PC-3 (cell line): ENCODE results near the gene MUCL3. TPM values are rescaled to one million over a fixed set of nuclear protein-coding genes. Genes with fewer than 3 reads are reported as not detected.
"Not testable (repeated sequence)": the region's sequence is repeated elsewhere in the genome, so short reads cannot be mapped to it uniquely, and the experiment has no call there.

Experiments used
- ATAC-seq: fragments of 200-7000 bp; cut with Tn5 transposase; 2 replicates; pipeline ENCODE4 v1.9.1; 2020; ENCODE audit warnings: mild to moderate bottlenecking, moderate library complexity
- BruUV-seq: library from RNA; stranded (reverse); fragments of 400-500 nt; replicated peaks from 2 replicates; lab custom pipeline; 2021; lab: Mats Ljungman, UMichigan
- CTCF ChIA-PET: fragments of 300-600 bp; sonication (Branson Sonifier 250); formaldehyde crosslinking; loops from one replicate; lab custom pipeline; 2022; ENCODE audit warnings: antibody characterized with exemption; lab: Charles Lee
- POLR2A ChIA-PET: fragments of 300-600 bp; sonication (Branson Sonifier 250); formaldehyde crosslinking; loops from one replicate; lab custom pipeline; 2022; ENCODE audit warnings: antibody characterized with exemption; ENCODE audit not compliant: unreplicated experiment; lab: Charles Lee
- DNase-seq: peaks from one replicate; pipeline ENCODE4 v3.0.0-alpha.2; 2015
- H2AFZ ChIP-seq: fragments of 300-600 bp; sonication (generic); 2 replicates; pipeline ENCODE4 v1.6.0; 2016; ENCODE audit warnings: antibody characterized with exemption, low read length
- H3F3A ChIP-seq: fragments of 300-600 bp; sonication (generic); one replicate; pipeline ENCODE4 v1.6.0; 2017; ENCODE audit warnings: antibody characterized with exemption, low read length, control low read depth, mild to moderate bottlenecking; ENCODE audit not compliant: unreplicated experiment
- H3K27ac ChIP-seq: fragments of 300-600 bp; sonication (generic); 2 replicates; pipeline ENCODE4 v1.5.1; 2016; ENCODE audit warnings: mild to moderate bottlenecking, low read length
- H3K27me3 ChIP-seq: fragments of 300-600 bp; sonication (generic); 2 replicates; pipeline ENCODE4 v1.6.1; 2016; ENCODE audit warnings: low read length, mixed read lengths
- H3K36me3 ChIP-seq: fragments of 300-600 bp; sonication (generic); 2 replicates; pipeline ENCODE4 v1.6.1; 2016; ENCODE audit warnings: low read depth, mixed run types, low read length, mixed read lengths
- H3K4me1 ChIP-seq: fragments of 300-600 bp; sonication (generic); 2 replicates; pipeline ENCODE4 v1.5.1; 2016; ENCODE audit warnings: low read length; ENCODE audit not compliant: insufficient read depth
- H3K4me2 ChIP-seq: fragments of 300-600 bp; sonication (generic); 2 replicates; pipeline ENCODE4 v1.6.0; 2016; ENCODE audit warnings: low read length
- H3K4me3 ChIP-seq: fragments of 300-600 bp; sonication (generic); 2 replicates; pipeline ENCODE4 v1.5.1; 2016; ENCODE audit warnings: mild to moderate bottlenecking, low read length, mixed read lengths
- H3K79me2 ChIP-seq: fragments of 300-600 bp; sonication (generic); 2 replicates; pipeline ENCODE4 v1.6.1; 2017; ENCODE audit warnings: low read length, mixed read lengths
- H3K9ac ChIP-seq: fragments of 300-600 bp; sonication (generic); 2 replicates; pipeline ENCODE4 v1.6.0; 2016; ENCODE audit warnings: mild to moderate bottlenecking, low read length
- H3K9me2 ChIP-seq: fragments of 300-600 bp; sonication (generic); replicated peaks from 2 replicates; pipeline ENCODE4 v1.6.1; 2016; ENCODE audit warnings: mixed run types, low read length, mixed read lengths
- H3K9me3 ChIP-seq: fragments of 300-600 bp; sonication (generic); 2 replicates; pipeline ENCODE4 v1.6.1; 2016; ENCODE audit warnings: low read length, mixed read lengths
- H4K20me1 ChIP-seq: fragments of 300-600 bp; sonication (generic); 2 replicates; pipeline ENCODE4 v1.6.1; 2016; ENCODE audit warnings: low read length, mixed read lengths
- CTCF ChIP-seq: fragments of 300-600 bp; sonication (generic); conservative IDR thresholded peaks from 2 replicates; pipeline ENCODE4 v1.5.1; 2017; ENCODE audit warnings: antibody characterized with exemption, low read depth, mild to moderate bottlenecking, low read length
- EZH2 ChIP-seq: fragments of 300-600 bp; sonication (generic); IDR thresholded peaks from one replicate; pipeline ENCODE4 v1.6.1; 2017; ENCODE audit warnings: antibody characterized with exemption, mild to moderate bottlenecking, low read length; ENCODE audit not compliant: unreplicated experiment
- EZH2phosphoT487 ChIP-seq: fragments of 300-600 bp; sonication (generic); IDR thresholded peaks from 2 replicates; pipeline ENCODE4 v1.6.1; 2018; ENCODE audit warnings: mild to moderate bottlenecking, antibody characterized with exemption, low read length, borderline replicate concordance
- intact Hi-C: fragments of 100-400 bp; cut with micrococcal nuclease; formaldehyde crosslinking; loops from 2 replicates; pipeline ENCODE4 v1.9.0; 2023
- total RNA-seq: library from RNA; depleted of rRNA; stranded (reverse); fragments of >200 nt; gene quantifications from 2 replicates; pipeline ENCODE4 v1.2.3, GENCODE V29; 2014

The MUCL3 gene
- total RNA-seq, 1 experiment from 2014 or later: 0.04 TPM

- no peaks in the 10 kb centered on the region for H3K9me2 ChIP-seq
- H3K4me3 ChIP-seq: no peak overlapping the region
- H3K4me2 ChIP-seq: no peak overlapping the region
- H3K9me3 ChIP-seq: no peaks in the 10 kb centered on the region
- no peaks in the 10 kb centered on the region for H3F3A ChIP-seq
- POLR2A ChIA-PET: interaction anchor here (0.7 kb wide), 1 partner anchor 77 kb away, joined by 4 read pairs; no protein-coding TSS in a partner anchor
- CTCF ChIA-PET: interaction anchor here (0.6 to 1.9 kb wide), 2 partner anchors 15 to 144 kb away, joined by 3 to 7 read pairs; no protein-coding TSS in a partner anchor
- peaks cover 32% of the 10 kb centered on the region for H3K4me1 ChIP-seq
- H3K27me3 ChIP-seq: no peaks in the 10 kb centered on the region
- TF ChIP-seq EZH2phosphoT487 (no peak), EZH2 (no peak), CTCF (no peak)
- ATAC-seq: peak; percentile 65
- no peak overlapping the region for H3K27ac ChIP-seq
- no peak overlapping the region for H2AFZ ChIP-seq
- BruUV-seq: no TSS peak
- H3K36me3 ChIP-seq: peaks cover 36% of the 10 kb centered on the region
- H4K20me1 ChIP-seq: no peaks in the 10 kb centered on the region
- H3K9ac ChIP-seq: no peak overlapping the region
- H3K79me2 ChIP-seq: peaks cover 8% of the 10 kb centered on the region; the same call in 1 of the 2 replicates
- intact Hi-C loops: no loop called here
- peak; percentile 52 for DNase-seq
These were observed 14.1 kb upstream of the MUCL3 start for GRCh38 chr6:30926644-30927043.

- H3K4me2 ChIP-seq, H3K9ac ChIP-seq, H3K4me3 ChIP-seq, H3K79me2 ChIP-seq, H4K20me1 ChIP-seq, intact Hi-C loops, H3K27ac ChIP-seq, H3K9me2 ChIP-seq, H3F3A ChIP-seq, H2AFZ ChIP-seq, BruUV-seq, H3K27me3 ChIP-seq, DNase-seq, H3K9me3 ChIP-seq, ATAC-seq: not testable (repeated sequence)
- CTCF ChIA-PET: interaction anchor here (1.9 kb wide), 1 partner anchor 144 kb away, joined by 7 read pairs; no protein-coding TSS in a partner anchor
- POLR2A ChIA-PET: interaction anchor here (0.7 kb wide), 1 partner anchor 77 kb away, joined by 4 read pairs; no protein-coding TSS in a partner anchor
- H3K36me3 ChIP-seq: peaks cover 34% of the 10 kb centered on the region
- H3K4me1 ChIP-seq: peaks cover 32% of the 10 kb centered on the region
These were observed 13.7 kb upstream of the MUCL3 start for GRCh38 chr6:30927080-30927479.

GRCh38 chr6:30928677-30929076, 12.1 kb upstream of the MUCL3 start:
- TF ChIP-seq EZH2: no peak
- TF ChIP-seq EZH2phosphoT487: no peak
- no peak for TF ChIP-seq CTCF
- Histone ChIP-seq H3K9me3 (no peaks in the 10 kb centered on the region), H3K27me3 (no peaks in the 10 kb centered on the region), H3K4me2 (no peak overlapping the region), H3K4me1 (peaks cover 19% of the 10 kb centered on the region), H3K79me2 (peaks cover 3% of the 10 kb centered on the region; the same call in 1 of the 2 replicates), H3K4me3 (no peak overlapping the region), H3K9me2 (no peaks in the 10 kb centered on the region), H3F3A (no peaks in the 10 kb centered on the region), H4K20me1 (no peaks in the 10 kb centered on the region), H3K9ac (no peak overlapping the region), H3K36me3 (peaks cover 30% of the 10 kb centered on the region), H2AFZ (no peak overlapping the region), H3K27ac (no peak overlapping the region)
- no TSS peak for BruUV-seq
- CTCF ChIA-PET: no interaction called here
- POLR2A ChIA-PET: no interaction called here
- DNase-seq: no peak
- intact Hi-C loops: no loop called here
- ATAC-seq: no peak
